Suprapubic skin (tissue), 3 donors: ENCODE results near the gene GRIA4.

Experiments used
- POLR2A ChIP-seq, 2 donors: fragments of 450-650 bp; IDR thresholded peaks; one replicate each; pipeline ENCODE4 v1.6.1; 2017; ENCODE audit warnings: antibody characterized with exemption in 2 of 2, mild to moderate bottlenecking in 2 of 2, moderate library complexity in 2 of 2
- TF ChIP-seq, protein P1 (sequence below), 2 donors: fragments of 200-600 bp in 1 of 2; fragments of 450-650 bp in 1 of 2; sonication (generic) in 1 of 2; IDR thresholded peaks; one replicate each; pipeline ENCODE4 v1.5.1; 2016 to 2019; ENCODE audit warnings: antibody characterized with exemption in 2 of 2, mild to moderate bottlenecking in 1 of 2, moderate library complexity in 1 of 2

DNA sequence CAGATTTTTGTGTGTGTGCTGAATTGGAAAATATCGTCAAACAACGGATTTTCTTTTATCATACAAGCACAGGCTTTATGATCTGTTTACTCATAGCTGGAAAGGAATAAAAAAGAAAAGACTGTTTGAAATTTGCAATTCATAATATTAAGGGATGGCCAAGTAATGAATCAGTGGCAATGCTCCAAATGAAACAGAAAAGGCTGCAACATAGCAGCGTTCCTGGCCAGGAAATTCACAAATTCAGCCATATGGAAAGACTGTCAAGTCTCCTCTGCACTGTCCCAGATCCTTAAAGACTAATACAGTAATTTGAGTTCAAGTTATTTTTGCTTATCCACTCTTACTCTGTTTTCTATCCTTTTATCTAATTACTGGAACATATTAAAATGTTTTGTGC, 313.9 kb downstream of the GRIA4 start:
- TF ChIP-seq, protein P1, sequence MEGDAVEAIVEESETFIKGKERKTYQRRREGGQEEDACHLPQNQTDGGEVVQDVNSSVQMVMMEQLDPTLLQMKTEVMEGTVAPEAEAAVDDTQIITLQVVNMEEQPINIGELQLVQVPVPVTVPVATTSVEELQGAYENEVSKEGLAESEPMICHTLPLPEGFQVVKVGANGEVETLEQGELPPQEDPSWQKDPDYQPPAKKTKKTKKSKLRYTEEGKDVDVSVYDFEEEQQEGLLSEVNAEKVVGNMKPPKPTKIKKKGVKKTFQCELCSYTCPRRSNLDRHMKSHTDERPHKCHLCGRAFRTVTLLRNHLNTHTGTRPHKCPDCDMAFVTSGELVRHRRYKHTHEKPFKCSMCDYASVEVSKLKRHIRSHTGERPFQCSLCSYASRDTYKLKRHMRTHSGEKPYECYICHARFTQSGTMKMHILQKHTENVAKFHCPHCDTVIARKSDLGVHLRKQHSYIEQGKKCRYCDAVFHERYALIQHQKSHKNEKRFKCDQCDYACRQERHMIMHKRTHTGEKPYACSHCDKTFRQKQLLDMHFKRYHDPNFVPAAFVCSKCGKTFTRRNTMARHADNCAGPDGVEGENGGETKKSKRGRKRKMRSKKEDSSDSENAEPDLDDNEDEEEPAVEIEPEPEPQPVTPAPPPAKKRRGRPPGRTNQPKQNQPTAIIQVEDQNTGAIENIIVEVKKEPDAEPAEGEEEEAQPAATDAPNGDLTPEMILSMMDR (IDR thresholded peaks at IDR 0.05) = no peak
- TF ChIP-seq POLR2A (IDR thresholded peaks at IDR 0.05) = no peak
